Hepatic stellate cell (primary cell): ENCODE results near the gene ATP1A4.
A peak's percentile ranks its signal among the peaks of the same experiment; 100 is the strongest.
"Not testable (repeated sequence)": the region's sequence is repeated elsewhere in the genome, so short reads cannot be mapped to it uniquely, and the experiment has no call there.

Source experiments
- DNase-seq: peaks from one replicate; pipeline ENCODE4 v3.0.0; 2011; ENCODE audit warnings: low spot score

The ATP1A4 gene

GRCh38 chr1:160123726-160124125 lies 27.7 kb upstream of the ATP1A4 start:
- no peak for DNase-seq

DNA sequence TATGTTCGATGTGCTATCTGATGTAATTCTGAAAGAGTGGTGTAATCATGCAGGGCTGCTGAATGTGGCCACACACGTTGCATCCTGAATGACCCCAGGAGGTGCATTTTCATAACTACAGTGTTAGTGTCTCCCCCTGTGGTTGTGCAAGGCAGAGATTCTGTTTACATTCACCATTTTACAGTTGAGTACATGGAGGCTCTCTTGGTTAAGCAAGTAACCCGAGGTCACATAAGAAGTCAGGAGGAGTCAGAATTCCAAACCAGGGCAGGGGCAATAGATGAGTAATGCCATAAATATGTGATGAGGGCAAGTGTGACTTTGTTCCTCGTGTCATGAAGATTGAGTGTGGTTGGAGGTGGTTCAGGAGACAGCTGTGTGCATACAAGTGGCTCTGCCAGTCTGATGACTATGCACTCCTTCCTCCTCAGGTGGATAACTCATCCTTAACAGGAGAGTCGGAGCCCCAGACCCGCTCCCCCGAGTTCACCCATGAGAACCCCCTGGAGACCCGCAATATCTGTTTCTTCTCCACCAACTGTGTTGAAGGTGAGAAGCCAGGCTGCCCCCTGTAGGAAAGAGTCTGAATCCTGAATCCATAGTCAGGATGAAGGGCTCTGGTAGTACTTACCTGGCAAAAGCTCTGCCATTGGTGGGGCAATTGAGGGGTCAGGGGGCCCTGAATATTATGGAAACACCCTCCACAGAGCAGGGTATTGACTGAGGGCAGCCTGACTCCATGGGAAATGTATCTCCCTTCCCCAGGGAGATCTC lies 26.5 kb upstream of the ATP1A4 start:
- DNase-seq, result peak; percentile 77

DNA sequence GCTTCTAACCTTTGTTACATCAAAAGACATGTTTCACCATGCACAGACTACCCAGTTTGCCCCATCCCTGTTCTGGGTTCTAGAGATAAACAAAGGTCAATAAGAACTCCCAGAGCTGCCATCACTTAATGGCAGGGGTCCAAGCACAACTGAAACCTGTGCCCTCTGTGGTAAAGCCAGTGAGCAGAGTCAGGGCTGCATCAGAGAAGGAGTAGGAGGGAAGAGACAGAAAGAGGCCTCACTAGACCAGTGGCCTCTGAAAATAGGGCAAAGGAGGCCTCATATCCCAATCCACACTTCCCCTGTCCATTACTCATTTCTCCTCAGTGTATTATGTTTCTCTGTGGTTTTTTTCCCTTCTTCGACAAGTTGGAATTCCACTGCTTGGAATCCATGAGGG lies 25.7 kb upstream of the ATP1A4 start:
- DNase-seq, result peak; percentile 59

DNA sequence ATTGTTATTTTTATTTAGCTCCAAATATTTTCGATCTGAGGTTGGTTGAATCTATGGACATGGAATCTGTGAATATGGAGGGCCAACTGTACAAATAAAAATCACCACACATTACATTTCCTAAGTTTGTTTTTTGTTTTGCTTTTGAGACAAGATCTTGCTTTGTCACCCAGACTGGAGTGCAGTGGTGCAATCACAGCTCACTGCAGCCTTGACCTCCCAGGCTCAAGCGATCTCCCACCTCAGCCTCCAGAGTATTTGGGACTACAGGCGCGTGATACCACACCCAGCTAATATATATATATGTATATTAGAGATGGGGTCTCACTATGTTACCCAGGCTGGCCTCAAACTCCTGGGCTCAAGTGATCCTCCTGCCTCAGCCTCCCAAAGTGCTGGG lies 25.1 kb upstream of the ATP1A4 start:
- DNase-seq, result not testable (repeated sequence)

GRCh38 chr1:160127381-160127780 lies 24.0 kb upstream of the ATP1A4 start:
- no peak for DNase-seq

DNA sequence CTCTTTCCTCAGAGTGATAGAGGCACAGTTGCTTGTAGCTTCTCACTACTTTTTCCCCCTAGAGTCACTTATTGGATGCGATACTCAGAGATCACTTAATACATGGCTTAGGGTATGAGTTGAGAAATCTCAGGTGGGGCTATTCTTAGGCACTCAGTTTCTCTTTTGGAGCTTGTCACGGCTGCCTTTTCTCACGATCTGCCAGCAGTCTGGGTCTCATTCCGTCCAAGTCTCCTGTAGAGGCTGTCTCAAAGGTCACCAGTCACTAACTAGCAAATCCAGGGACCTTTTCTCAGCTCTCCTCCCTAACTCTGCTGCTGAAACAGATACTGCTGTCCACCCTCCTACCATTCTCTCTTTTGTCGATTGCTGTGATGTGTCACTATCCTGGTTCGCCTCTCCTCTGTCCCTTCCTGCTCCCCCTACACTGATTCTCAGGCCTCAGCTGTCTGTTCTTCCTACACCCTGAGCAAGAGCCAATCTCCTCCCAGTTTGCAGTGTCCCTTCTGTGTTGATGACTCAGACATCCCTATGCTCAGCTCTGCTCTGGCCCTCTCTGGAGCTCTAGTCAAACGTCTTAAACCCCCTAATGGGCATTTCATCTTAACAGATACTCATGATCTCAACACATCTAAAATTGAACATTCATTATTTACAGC lies 23.4 kb upstream of the ATP1A4 start:
- DNase-seq, result peak; percentile 82

- DNase-seq, result no peak
These were observed 22.8 kb upstream of the ATP1A4 start for GRCh38 chr1:160128636-160129035.

DNA sequence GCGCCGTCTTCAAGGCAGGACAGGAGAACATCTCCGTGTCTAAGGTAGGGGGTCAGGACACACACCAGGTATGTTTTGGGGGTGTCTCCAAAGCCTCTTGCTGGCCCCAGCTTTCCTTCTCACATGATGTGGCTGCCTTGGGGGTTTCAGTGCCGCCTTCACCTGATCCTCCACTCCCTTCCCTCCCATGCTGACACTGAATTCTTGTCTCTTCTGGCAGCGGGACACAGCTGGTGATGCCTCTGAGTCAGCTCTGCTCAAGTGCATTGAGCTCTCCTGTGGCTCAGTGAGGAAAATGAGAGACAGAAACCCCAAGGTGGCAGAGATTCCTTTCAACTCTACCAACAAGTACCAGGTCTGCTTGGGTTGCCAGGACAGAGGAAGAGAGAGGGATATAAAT lies 22.4 kb upstream of the ATP1A4 start:
- no peak for DNase-seq

- DNase-seq, result no peak
These were observed 21.8 kb upstream of the ATP1A4 start for GRCh38 chr1:160129558-160129957.

GRCh38 chr1:160129966-160130365 lies 21.4 kb upstream of the ATP1A4 start:
- no peak for DNase-seq

GRCh38 chr1:160130486-160130885 lies 20.9 kb upstream of the ATP1A4 start:
- DNase-seq, result no peak

- DNase-seq, result no peak
These were observed 20.5 kb upstream of the ATP1A4 start for GRCh38 chr1:160130939-160131338.

- DNase-seq, result no peak
These were observed 19.4 kb upstream of the ATP1A4 start for GRCh38 chr1:160131803-160132565.

- DNase-seq, result no peak
These were observed 17.2 kb upstream of the ATP1A4 start for GRCh38 chr1:160133990-160134770.

GRCh38 chr1:160134791-160135572 lies 16.4 kb upstream of the ATP1A4 start:
- no peak for DNase-seq

GRCh38 chr1:160136121-160136925 lies 15.1 kb upstream of the ATP1A4 start:
- DNase-seq, result no peak

GRCh38 chr1:160136926-160137200 lies 14.5 kb upstream of the ATP1A4 start:
- DNase-seq, result no peak

GRCh38 chr1:160137216-160137862 lies 14.1 kb upstream of the ATP1A4 start:
- no peak for DNase-seq

- no peak for DNase-seq
These were observed 11.6 kb upstream of the ATP1A4 start for GRCh38 chr1:160139840-160140239.

- DNase-seq, result no peak
These were observed 7.7 kb upstream of the ATP1A4 start for GRCh38 chr1:160143695-160144094.
